Epidermal melanocyte (primary cell): Measurements from ENCODE around the gene MPDZ.

Source experiments
- DNase-seq: peaks from one replicate; pipeline ENCODE4 v3.0.0; 2011; ENCODE audit warnings: low spot score; ENCODE audit not compliant: insufficient read length

The MPDZ gene, protein sequence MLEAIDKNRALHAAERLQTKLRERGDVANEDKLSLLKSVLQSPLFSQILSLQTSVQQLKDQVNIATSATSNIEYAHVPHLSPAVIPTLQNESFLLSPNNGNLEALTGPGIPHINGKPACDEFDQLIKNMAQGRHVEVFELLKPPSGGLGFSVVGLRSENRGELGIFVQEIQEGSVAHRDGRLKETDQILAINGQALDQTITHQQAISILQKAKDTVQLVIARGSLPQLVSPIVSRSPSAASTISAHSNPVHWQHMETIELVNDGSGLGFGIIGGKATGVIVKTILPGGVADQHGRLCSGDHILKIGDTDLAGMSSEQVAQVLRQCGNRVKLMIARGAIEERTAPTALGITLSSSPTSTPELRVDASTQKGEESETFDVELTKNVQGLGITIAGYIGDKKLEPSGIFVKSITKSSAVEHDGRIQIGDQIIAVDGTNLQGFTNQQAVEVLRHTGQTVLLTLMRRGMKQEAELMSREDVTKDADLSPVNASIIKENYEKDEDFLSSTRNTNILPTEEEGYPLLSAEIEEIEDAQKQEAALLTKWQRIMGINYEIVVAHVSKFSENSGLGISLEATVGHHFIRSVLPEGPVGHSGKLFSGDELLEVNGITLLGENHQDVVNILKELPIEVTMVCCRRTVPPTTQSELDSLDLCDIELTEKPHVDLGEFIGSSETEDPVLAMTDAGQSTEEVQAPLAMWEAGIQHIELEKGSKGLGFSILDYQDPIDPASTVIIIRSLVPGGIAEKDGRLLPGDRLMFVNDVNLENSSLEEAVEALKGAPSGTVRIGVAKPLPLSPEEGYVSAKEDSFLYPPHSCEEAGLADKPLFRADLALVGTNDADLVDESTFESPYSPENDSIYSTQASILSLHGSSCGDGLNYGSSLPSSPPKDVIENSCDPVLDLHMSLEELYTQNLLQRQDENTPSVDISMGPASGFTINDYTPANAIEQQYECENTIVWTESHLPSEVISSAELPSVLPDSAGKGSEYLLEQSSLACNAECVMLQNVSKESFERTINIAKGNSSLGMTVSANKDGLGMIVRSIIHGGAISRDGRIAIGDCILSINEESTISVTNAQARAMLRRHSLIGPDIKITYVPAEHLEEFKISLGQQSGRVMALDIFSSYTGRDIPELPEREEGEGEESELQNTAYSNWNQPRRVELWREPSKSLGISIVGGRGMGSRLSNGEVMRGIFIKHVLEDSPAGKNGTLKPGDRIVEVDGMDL (N-terminal part only)

DNA sequence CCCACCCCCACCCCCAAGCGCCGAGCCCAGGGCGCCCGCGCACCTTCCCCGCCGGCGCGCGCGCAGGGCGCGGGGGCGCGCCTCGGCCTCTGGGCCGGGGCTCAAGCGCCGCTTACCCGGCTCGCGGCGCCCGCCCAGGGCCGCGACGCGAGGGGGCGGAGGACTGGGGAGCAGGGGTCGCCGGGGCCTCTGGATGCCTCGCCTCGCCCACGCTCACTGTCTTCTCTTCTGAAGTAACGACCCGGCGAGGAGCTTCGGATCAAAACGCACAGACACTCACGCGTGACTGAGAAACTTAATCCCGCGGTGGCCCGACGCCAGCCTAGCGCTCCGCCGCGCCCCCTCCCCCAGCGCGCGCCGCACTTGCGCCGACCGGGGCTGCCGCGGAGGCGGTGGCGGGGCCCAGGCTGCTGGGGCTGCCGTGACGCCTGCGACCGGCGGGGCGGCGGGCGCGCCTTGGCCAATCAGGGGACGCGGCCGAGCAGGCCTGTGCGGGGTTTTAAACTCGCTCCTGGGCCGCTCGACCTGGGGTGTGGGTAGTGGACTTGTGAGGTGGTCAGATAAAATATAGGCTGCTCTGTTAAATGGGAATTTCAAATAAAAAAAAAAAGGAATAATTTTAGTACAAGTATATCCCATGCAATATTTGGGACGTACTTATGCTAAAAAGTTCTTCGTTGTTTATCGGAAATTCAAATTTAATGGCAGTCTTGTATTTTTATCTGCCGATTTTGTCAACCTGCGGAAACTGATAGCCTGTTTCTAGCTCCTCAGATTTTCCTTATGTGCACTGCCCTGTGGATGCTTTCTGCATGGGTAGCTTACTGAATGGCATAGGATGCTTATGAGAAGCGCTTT is at the start of gene MPDZ:
Gene MPDZ, minus strand, starts transcription at position 409 of the 858 bp plus-strand sequence. CDS start 29,377 bp downstream, outside the sequence.
- DNase-seq = peak; percentile 46

DNA sequence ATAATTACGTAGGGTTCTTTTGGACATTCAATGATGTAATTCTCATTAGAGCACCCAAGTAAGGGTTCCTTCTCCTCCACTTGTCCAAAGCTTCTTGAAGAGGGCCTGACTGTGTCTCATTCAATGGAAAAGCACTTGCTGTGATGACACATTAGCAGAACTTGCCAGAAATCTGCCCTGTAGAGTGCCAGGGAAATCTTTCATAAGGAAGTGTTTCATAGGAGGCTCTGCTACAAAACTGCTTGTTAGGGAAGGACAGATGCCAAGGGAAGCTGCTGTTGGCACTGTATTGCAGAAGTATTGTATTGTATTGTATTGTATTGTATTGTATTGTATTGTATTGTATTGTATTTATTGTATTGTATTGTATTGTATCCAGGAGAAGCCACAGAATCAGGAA is 45.5 kb upstream of the MPDZ start:
- DNase-seq = no peak

DNA sequence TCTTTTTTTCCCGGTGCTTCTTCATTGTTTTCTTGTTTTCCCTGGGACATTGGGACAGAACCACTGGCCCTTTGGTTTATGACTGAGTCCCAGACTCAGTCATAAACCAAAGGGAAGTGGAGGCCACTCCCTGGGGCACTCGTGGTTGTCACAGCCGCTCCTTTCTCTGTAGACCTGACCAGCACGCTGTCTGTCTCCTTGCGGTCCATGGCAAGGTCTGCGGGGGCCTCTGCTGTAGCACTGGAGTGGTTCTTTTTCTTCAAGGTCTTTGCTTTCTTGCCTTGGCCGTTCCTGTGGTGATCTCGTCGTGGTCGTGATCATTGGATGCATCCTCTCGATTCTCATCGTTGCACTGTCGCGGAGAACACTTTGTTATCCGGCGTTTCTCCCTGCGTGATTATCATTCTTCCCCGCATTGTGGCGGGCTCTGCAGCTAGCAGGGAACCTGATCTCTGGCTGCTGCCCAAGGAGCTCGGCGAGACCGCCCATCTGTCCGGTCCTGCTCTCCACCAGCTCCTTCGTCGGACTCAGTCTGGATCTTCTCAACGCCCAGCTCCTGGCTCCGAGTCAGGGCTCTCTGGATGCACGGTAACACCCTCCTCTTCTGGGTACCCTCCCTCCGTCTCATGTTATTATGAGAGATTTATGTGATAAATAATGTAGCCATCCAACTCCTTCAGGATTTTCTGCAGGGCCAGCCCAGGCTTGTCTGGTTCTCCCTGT is 43.5 kb upstream of the MPDZ start:
- no peak for DNase-seq

DNA sequence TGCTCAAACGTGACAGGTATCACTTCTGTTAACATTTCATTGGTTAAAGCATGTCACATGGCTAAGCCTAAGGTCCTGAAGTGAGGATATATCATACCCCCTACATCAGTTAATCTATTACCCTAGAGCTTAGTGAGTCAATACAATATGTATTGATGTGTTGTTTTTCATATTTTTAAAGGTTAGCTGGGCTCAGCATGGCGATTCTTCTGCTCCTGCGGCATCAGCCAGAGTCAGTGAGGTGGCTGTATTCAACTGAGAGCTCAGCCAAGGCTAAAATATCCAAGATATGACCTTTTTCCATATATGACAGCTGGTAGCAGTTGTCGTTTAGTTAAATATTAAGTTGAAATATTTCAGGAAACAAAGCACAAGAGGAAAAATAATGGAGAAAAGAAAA is 38.5 kb upstream of the MPDZ start:
- DNase-seq = no peak

DNA sequence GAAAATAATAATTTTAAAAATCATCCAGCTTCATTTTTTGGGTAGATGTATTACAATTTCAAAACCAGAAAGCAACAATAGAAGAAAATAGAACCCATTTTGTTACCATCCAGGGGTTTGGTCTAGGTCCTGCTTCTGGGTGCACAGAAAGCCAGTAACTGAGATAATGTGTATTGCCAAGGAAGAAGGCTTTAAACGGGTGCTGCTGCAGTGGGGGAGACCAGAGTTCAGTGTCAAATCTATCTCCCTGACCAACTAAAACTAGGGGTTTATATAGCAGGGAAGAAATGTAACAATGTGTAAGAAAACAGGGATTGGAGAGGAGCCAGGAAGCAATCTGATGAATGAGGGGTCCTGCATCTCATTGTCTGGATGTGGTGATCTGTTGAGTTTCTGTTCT is 17.5 kb upstream of the MPDZ start:
- no peak for DNase-seq

DNA sequence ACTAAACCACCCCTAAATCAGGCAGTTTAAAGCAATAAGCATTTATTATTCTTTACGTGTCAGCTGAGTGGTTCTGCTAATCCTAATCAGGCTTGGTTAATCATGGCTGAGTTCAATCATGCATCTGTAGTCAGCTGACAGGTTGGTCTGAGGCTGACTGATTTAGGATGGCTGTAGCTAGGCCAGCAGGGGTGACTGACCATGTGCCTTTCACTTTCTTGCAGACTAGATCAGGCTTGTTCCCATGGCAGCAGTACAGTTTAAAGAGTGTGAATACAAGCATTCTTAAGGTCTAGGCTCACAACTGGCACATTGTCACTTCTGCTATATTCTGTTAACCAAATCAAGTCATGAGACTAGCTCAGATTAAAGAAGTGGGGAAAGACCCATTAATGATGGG is 16.1 kb upstream of the MPDZ start:
- no peak for DNase-seq

DNA sequence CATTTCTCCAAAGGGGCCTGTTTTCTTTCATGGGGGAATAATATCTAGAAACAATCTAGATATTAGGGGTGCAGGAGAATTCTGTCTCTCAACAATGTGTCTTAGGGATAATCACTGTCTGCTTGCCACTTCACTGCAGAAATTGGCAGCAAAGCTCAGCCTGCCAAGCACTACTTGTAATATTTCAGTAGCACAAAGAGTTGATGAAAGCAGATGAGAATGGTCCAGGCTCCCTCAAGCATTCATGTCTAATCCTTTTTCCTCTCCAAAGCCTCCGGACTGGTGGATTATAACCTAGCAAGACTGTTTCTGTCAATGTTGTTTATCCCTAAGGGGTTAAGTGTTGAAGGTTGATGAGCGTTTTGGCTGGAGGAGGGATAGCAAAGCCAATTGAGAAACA is 13.3 kb upstream of the MPDZ start:
- no peak for DNase-seq

DNA sequence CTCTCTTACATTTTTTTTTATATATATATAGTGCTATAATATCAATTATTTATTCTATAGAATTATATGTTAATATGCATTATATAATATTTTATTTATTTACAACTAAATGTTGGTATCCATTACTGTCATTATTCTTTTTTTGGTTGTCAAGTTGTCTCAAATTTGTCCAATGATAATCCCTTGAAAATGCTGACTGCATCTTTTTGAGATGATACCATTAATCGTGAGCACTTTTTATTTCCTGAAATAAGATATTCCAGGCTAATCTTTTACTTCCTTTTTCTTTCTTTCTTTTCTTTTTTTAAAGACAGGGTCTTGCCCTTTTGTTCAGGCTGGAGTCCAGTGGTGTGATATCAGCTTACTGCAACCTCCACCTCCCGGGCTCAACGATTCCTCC is 12.7 kb upstream of the MPDZ start:
- DNase-seq = no peak

DNA sequence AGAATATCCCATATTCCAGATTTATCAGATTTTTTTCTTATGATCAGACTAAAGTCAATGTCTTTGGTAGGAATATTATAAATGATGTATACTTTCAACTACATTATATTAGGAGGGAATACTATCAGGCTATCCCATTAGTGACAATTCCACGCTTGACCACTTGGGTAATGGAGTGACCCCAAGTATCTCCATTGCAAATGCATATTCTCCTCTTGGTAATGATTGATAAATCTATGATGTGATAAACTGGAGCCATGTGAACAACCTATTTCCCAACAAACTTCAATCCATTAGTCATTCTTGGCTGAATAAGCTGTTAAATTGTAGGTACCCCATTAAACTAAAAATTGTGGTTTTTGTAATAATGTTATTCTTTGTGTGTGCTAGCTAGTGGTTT is 12.2 kb upstream of the MPDZ start:
- DNase-seq = no peak

DNA sequence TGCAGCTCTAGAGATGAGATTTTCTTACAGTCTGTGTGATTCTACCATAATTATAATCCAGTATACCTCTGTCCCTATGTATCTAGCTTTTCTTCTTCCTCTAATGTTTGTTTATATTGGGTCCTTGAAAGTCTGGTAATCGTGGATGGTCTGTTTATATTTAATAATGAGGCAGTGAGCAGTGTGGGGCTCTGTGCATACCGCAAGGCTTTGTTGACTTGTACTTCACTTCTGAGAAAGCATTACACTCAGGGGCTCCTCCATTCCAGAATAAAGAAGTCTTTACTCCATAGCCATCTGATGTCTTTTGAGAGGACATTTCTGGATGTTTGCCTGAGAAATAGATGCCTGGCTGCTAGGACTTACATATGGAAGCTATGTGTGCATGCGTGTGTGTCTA is 4.5 kb upstream of the MPDZ start:
- no peak for DNase-seq

DNA sequence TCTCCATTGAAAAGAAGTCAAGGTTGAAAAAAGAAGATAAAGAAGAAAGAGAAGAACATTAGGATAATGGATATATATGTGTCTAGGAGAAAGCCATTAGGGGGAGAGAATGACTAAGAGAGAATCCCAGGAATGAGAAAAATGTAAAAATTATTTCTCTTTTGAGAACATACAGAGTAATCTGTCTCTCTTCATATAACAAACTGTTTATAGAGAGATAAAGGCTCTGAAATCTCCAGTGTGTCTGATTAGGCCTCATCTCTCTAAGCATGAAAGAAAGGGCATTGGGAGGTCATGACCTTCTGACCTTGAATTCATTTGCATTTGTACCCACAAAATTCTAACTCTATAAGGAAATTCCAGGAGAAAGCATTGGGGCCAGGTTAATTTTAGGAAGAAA is 3.5 kb upstream of the MPDZ start:
- no peak for DNase-seq

DNA sequence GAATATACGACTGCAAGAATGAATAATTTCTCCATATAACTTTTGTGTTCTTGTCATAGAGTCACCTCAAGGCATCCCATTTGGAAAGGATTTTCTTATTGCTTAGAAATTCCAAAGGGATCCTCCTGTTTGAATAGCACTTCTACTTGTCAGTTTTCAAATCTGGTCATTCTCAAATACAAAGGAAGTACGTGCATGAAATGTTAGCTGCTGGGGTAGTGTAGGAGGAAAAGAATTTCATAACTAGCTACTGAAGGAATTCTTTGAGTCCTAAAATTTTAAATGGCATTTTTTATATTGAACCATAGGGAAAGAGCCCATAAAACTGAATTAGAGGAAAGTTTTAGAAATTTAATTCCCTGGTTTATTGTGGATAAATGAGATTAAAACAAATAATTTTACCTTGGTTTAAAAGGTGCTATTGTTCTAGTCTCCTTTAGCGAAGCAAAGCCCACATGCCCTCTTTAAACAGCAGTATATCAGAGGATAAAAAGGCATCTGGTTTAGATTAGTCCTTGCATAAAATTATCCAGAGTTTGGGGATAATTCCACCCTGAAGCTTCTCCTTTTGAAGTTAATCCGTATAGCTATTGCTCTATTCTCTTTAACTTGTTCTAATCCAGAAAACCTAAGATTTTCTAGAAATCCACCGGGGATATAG is 2.0 kb upstream of the MPDZ start:
- DNase-seq = no peak

DNA sequence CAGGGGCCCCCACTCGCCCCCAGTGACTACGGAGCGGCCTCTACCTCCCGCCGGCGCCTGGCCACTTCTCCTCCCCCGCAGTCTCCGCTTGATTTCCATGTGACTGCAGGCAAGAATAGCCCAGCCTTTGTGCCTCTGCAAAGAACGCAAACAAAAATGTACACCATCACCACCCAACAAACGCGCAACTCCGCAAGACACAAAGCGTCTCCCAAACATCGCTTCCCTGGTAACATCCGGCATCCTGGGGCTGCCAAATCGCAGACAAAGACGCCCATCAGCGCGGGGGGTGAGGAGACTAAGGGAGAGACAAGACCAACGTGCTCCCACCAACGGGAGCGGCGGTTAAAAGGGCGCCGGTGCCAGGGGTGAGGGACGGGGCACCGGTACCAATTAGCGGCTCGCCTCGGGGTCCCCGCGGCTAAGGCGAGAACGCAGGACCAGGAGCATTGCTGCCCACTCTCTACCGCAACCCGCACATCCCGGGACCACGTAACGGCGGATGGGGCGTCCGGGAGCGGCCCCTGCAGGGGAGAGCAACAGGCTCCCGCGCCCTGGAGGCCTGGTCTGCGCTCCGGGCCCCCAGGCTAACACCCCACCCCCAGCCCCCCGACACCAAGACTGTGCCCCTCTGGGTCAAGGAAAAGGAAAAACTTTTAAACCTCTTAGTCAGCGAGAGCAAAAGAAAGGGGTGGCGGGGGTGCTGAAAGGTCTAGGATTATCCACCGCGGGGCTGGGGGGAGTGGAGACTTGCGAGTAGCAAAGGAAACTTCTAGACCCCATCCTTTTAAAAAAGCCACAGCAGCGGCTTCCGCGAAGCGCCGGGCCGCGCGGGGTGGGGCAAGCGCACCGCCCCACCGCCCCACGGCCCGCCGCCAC is 885 bp downstream of the MPDZ start:
- no peak for DNase-seq

DNA sequence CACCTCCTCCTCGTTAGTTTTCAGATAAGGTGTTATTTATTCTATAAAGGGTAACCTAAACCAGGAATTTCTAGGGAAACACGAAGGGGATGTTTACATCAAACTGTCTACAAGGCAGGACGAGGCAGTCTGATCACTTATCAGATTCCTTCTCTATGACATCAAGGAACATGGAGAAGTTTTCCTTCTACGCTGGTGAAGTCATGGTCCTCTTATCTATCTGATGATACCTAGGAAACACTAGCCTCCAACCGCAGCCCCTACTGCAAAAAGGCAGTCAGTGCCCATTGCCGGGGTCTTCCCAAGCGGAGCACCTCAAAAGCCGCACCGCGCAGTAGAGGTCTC is 1.5 kb downstream of the MPDZ start:
- no peak for DNase-seq

DNA sequence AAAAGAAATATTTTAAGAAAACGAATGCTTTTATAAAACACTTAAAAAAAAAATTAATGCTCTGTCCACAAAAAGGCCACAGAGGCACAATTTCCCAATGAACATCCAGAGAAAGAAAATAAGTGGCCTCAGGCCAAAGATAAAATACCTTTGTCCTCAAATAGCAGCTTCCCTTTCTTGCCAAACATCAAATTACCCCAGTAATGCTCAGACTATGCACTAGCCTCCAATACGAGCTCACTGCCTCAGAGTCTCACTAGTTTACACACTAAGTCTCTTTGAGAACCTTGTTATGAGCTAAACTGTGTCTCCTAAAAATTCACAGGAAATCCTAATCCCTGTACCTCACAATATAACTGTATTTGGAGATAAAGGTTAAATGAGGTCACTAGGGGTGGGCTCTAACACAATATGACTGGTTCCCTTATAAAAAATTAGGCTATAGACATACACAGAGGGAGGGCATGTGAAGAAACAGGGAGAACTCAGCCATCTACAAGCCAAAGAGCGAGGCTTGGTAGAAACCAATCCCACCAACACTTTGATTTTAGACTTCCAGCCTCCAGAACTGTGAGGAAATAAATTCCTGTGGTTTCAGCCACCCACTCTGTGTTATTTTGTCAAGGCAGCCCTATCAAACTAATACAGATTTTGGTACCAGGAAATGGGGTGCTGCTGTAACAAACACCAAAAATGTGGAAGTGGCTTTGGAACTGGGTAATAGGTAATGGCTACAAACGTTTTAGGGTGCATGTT is 4.4 kb downstream of the MPDZ start:
- DNase-seq = no peak

DNA sequence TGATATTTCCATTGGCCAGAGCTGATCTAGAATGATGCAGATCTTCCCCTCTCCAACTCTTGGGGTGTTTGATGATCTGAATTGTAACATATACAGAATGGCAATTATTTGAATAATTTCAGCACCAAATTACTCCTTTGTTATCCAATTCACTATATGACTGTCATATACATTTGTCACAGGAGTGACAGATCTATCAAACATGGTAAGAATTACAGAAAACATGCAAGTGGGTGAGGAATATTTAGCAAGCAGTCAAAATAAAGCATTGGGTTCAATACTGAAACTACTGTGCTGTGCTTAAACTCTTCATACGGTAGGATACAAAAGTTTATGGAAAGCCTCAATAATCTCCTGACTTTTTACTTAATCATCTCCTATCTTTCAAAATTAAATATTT is 8.8 kb downstream of the MPDZ start:
- DNase-seq = no peak

DNA sequence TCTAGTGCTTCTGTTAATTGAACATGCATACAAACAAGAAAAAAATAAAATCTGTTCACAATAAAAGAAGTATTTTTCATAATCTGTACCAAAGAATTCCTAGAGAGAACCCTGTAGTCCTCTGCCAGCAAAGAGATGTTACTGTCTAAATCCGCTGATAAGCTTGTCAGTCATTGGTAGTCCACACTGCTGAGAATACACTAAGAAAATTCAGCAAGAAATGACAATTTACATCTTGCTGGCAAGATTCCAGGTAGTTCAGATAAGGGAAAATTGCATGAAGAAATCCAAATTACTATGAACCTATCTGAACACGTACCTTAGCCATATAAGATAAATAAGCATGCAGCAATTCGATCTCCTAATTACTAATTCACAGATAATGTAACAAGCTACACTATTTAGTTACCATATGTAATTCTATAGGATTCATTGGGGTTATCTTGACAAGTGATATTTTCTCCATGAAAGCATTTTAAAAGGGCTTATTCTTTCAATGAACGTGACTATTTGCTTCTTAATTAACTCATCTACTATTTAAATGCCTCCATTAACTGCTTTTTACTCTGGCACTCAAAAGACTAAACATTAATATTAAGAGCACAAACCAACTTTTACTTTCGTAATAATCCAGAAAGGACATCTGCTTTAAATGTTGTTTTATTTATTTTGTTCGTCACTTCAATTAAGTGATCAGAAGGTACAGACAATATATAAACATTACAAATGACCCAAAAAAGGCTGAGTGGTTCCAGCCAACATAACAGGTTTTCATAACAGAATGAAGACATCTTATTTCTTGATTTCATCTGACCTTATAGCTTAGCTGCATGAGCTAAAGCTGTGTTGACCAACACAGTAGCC is 9.7 kb downstream of the MPDZ start:
- no peak for DNase-seq
